BLaER1 treated with 17β-estradiol and CSF1 and Interleukin-3, amounts not matched to agents 10 nM and 100 nM (cell line): ENCODE data around the gene IL34.

Experiments
- H3K27ac ChIP-seq, 11 experiments: shearing (Covaris generic); formaldehyde crosslinking; 2 replicates each; pipeline ENCODE4 v1.8.1; 2022
- H3K27me3 ChIP-seq, 11 experiments: shearing (Covaris generic); formaldehyde crosslinking; 2 replicates each; pipeline ENCODE4 v1.8.1; 2022
- H3K36me3 ChIP-seq, 11 experiments: shearing (Covaris generic); formaldehyde crosslinking; 2 replicates each; pipeline ENCODE4 v1.8.1; 2022
- H3K4me1 ChIP-seq, 10 experiments: shearing (Covaris generic); formaldehyde crosslinking; 2 replicates each; pipeline ENCODE4 v1.8.1; 2022
- H3K4me2 ChIP-seq, 11 experiments: shearing (Covaris generic); formaldehyde crosslinking; 2 replicates each; pipeline ENCODE4 v1.8.1; 2022
- H3K4me3 ChIP-seq, 10 experiments: shearing (Covaris generic); formaldehyde crosslinking; 2 replicates each; pipeline ENCODE4 v1.8.1; 2022
- H3K9ac ChIP-seq, 11 experiments: shearing (Covaris generic); formaldehyde crosslinking; 2 replicates each; pipeline ENCODE4 v1.8.1; 2022
- H3K9me3 ChIP-seq, 11 experiments: shearing (Covaris generic); formaldehyde crosslinking; replicated peaks in 1 of 11; 2 replicates each; pipeline ENCODE4 v1.8.1; 2022
- H4K20me1 ChIP-seq, 11 experiments: shearing (Covaris generic); formaldehyde crosslinking; 2 replicates each; pipeline ENCODE4 v1.8.1; 2022
- Cebpa-rat ChIP-seq, 11 experiments: shearing (Covaris generic); IDR thresholded peaks; 2 replicates each; pipeline ENCODE4 v1.8.1; 2022

IL34 gene

GRCh38 chr16:70678121-70678897 lies 31.9 kb downstream of the IL34 start:
- Histone ChIP-seq H3K9ac (peak overlapping the region in 1 of 11 experiments; percentile 30; a peak in 3 of 22 replicates), H3K27me3 (no peaks in the 10 kb centered on the region), H3K4me1 (peaks cover 0 to 41% (median 35%) of the 10 kb centered on the region in 10 experiments; a peak in 17 of 20 replicates), H3K36me3 (peaks cover 0 to 88% (median 68%) of the 10 kb centered on the region in 11 experiments; a peak in 20 of 22 replicates), H3K4me2 (no peak overlapping the region), H3K4me3 (no peak overlapping the region), H3K9me3 (no peaks in the 10 kb centered on the region), H4K20me1 (peaks cover 0 to 78% (median 34%) of the 10 kb centered on the region in 11 experiments; a peak in 17 of 22 replicates), H3K27ac (peak overlapping the region in 6 of 11 experiments; percentile 22 to 61 (median 42); a peak in 4 of 22 replicates)
- TF ChIP-seq Cebpa-rat (IDR thresholded peaks at IDR 0.05), result no peak

GRCh38 chr16:70678898-70679670 lies 32.7 kb downstream of the IL34 start:
- H3K9me3 ChIP-seq, result no peaks in the 10 kb centered on the region
- H3K27ac ChIP-seq, result peak overlapping the region in 8 of 11 experiments; percentile 22 to 61 (median 41); a peak in 11 of 22 replicates
- no peak overlapping the region for H3K4me3 ChIP-seq
- H4K20me1 ChIP-seq, result peaks cover 0 to 85% (median 41%) of the 10 kb centered on the region in 11 experiments; a peak in 17 of 22 replicates
- no peak for TF ChIP-seq Cebpa-rat (IDR thresholded peaks at IDR 0.05)
- H3K9ac ChIP-seq, result peak overlapping the region in 6 of 11 experiments; percentile 23 to 44 (median 34); a peak in 8 of 22 replicates
- H3K4me1 ChIP-seq, result peaks cover 0 to 49% (median 42%) of the 10 kb centered on the region in 10 experiments; a peak in 17 of 20 replicates
- H3K27me3 ChIP-seq, result no peaks in the 10 kb centered on the region
- H3K36me3 ChIP-seq, result peaks cover 0 to 87% (median 60%) of the 10 kb centered on the region in 11 experiments; a peak in 20 of 22 replicates
- peak overlapping the region in 10 of 11 experiments; percentile 6 to 63 (median 47); a peak in 14 of 22 replicates for H3K4me2 ChIP-seq

- Histone ChIP-seq H3K27me3 (no peaks in the 10 kb centered on the region), H3K4me3 (no peak overlapping the region), H4K20me1 (peaks cover 0 to 87% (median 43%) of the 10 kb centered on the region in 11 experiments; a peak in 17 of 22 replicates), H3K9ac (peak overlapping the region in 3 of 11 experiments; percentile 30 to 36 (median 33); a peak in 1 of 22 replicates), H3K36me3 (peaks cover 0 to 79% (median 52%) of the 10 kb centered on the region in 11 experiments; a peak in 20 of 22 replicates), H3K4me1 (peaks cover 4 to 57% (median 49%) of the 10 kb centered on the region in 10 experiments; a peak in 17 of 20 replicates), H3K4me2 (peak overlapping the region in 10 of 11 experiments; percentile 6 to 63 (median 47); a peak in 10 of 22 replicates), H3K9me3 (no peaks in the 10 kb centered on the region), H3K27ac (peak overlapping the region in 5 of 11 experiments; percentile 22 to 61 (median 42); a peak in 6 of 22 replicates)
- TF ChIP-seq Cebpa-rat (IDR thresholded peaks at IDR 0.05), result no peak
Observed at GRCh38 chr16:70679671-70680494, 33.5 kb downstream of the IL34 start.

- H3K4me3 ChIP-seq, result no peak overlapping the region
- H3K4me1 ChIP-seq, result peaks cover 4 to 62% (median 51%) of the 10 kb centered on the region in 10 experiments; a peak in 18 of 20 replicates
- no peak for TF ChIP-seq Cebpa-rat (IDR thresholded peaks at IDR 0.05)
- peak overlapping the region in 8 of 11 experiments; percentile 20 to 96 (median 32); a peak in 11 of 22 replicates for H3K4me2 ChIP-seq
- H3K36me3 ChIP-seq, result peaks cover 0 to 70% (median 43%) of the 10 kb centered on the region in 11 experiments; a peak in 19 of 22 replicates
- H3K27ac ChIP-seq, result peak overlapping the region in 5 of 11 experiments; percentile 9 to 56 (median 43); a peak in 8 of 22 replicates
- H3K9ac ChIP-seq, result peak overlapping the region in 5 of 11 experiments; percentile 12 to 52 (median 48); a peak in 5 of 22 replicates
- H3K9me3 ChIP-seq, result no peaks in the 10 kb centered on the region
- no peaks in the 10 kb centered on the region for H3K27me3 ChIP-seq
- peaks cover 0 to 82% (median 43%) of the 10 kb centered on the region in 11 experiments; a peak in 17 of 22 replicates for H4K20me1 ChIP-seq
Observed at GRCh38 chr16:70680495-70681381, 34.4 kb downstream of the IL34 start.

GRCh38 chr16:70681382-70682238 lies 35.3 kb downstream of the IL34 start:
- H3K27ac ChIP-seq, result peak overlapping the region in 5 of 11 experiments; percentile 9 to 56 (median 43); a peak in 8 of 22 replicates
- peak overlapping the region in 7 of 11 experiments; percentile 12 to 52 (median 46); a peak in 10 of 22 replicates for H3K9ac ChIP-seq
- no peak for TF ChIP-seq Cebpa-rat (IDR thresholded peaks at IDR 0.05)
- H3K9me3 ChIP-seq, result no peaks in the 10 kb centered on the region
- H3K4me3 ChIP-seq, result no peak overlapping the region
- peaks cover 0 to 61% (median 35%) of the 10 kb centered on the region in 11 experiments; a peak in 17 of 22 replicates for H3K36me3 ChIP-seq
- no peaks in the 10 kb centered on the region for H3K27me3 ChIP-seq
- H3K4me1 ChIP-seq, result peaks cover 9 to 68% (median 56%) of the 10 kb centered on the region in 10 experiments; a peak in 19 of 20 replicates
- H4K20me1 ChIP-seq, result peaks cover 5 to 79% (median 47%) of the 10 kb centered on the region in 11 experiments; a peak in 20 of 22 replicates
- H3K4me2 ChIP-seq, result peak overlapping the region in 8 of 11 experiments; percentile 37 to 99 (median 96); a peak in 15 of 22 replicates
